Gastrocnemius medialis (tissue), 4 donors: ENCODE data around the gene UBA1. TPM values are rescaled to one million over a fixed set of nuclear protein-coding genes. Genes with fewer than 3 reads are reported as not detected.

ENCODE experiments used
- ATAC-seq, 2 donors: fragments of 150-250 bp; one replicate each; pipeline ENCODE4 v1.9.1; 2016
- DNase-seq, 2 donors: peaks; one replicate each; pipeline ENCODE4 v3.0.0-alpha.2; 2019
- H3K27ac ChIP-seq, 4 donors: fragments of 200-600 bp; sonication (generic); 1 replicate in 1 of 4; 2 replicates in 3 of 4; pipeline ENCODE4 v1.5.1; 2016 to 2018; ENCODE audit warnings: mild to moderate bottlenecking in 2 of 4, moderate library complexity in 1 of 4
- H3K27me3 ChIP-seq, 3 donors: fragments of 200-600 bp; sonication (generic) in 2 of 3; 1 replicate in 1 of 3; 2 replicates in 2 of 3; pipeline versions ENCODE4 v1.5.1 to v1.6.0; 2016 to 2019; ENCODE audit warnings: mild to moderate bottlenecking in 1 of 3, moderate library complexity in 1 of 3
- H3K36me3 ChIP-seq, 2 donors: fragments of 200-600 bp; sonication (generic) in 1 of 2; one replicate each; pipeline ENCODE4 v1.5.1; 2017 to 2018
- H3K4me1 ChIP-seq, 2 donors: fragments of 200-600 bp; sonication (generic) in 1 of 2; one replicate each; pipeline ENCODE4 v1.5.1; 2016 to 2017; ENCODE audit warnings: mild to moderate bottlenecking in 2 of 2
- H3K4me3 ChIP-seq, 4 donors: fragments of 200-600 bp; sonication (generic) in 3 of 4; 1 replicate in 1 of 4; 2 replicates in 3 of 4; pipeline ENCODE4 v1.5.1; 2016 to 2019; ENCODE audit warnings: mild to moderate bottlenecking in 2 of 4
- H3K9me3 ChIP-seq, 3 donors: fragments of 200-600 bp; sonication (generic) in 2 of 3; 1 replicate in 1 of 3; 2 replicates in 2 of 3; pipeline ENCODE4 v1.5.1; 2016 to 2019
- CTCF ChIP-seq, 5 experiments: fragments of 450-650 bp in 3 of 5; fragments of 200-600 bp in 2 of 5; sonication (generic) in 2 of 5; IDR thresholded peaks in 4 of 5; conservative IDR thresholded peaks in 1 of 5; 1 replicate in 4 of 5; 2 replicates in 1 of 5; pipeline ENCODE4 v1.5.1; 2016 to 2019; ENCODE audit warnings: antibody characterized with exemption in 5 of 5, mild to moderate bottlenecking in 3 of 5, moderate library complexity in 3 of 5
- POLR2A ChIP-seq, 2 donors: fragments of 450-650 bp; IDR thresholded peaks; one replicate each; pipeline ENCODE4 v1.6.1; 2017; ENCODE audit warnings: antibody characterized with exemption in 2 of 2, mild to moderate bottlenecking in 2 of 2, moderate library complexity in 2 of 2
- in situ Hi-C, 4 donors: fragments of 200-750 bp; cut with MboI; loops; one replicate each; pipeline versions ENCODE4 v1.15.0 to v1.8.0; 2017; ENCODE audit warnings: low sequenced_read_pairs in 4 of 4
- intact Hi-C: fragments of 100-400 bp; cut with DNase I; formaldehyde crosslinking; loops from one replicate; pipeline ENCODE4 v1.15.1; 2023; ENCODE audit warnings: low total_unique reads
- total RNA-seq, 4 donors: library from RNA; depleted of rRNA; stranded (reverse); fragments of >200 nt; gene quantifications; one replicate each; pipeline versions ENCODE4 v1.1.0 to v1.2.3, GENCODE V29; 2016

Gene UBA1
- total RNA-seq, 4 donors from 2014 or later = 113 to 181 (median 162) TPM

GRCh38 chrX:47244676-47245075 lies 51.0 kb downstream of the UBA1 start:
- Histone ChIP-seq H3K4me1 (no peaks in the 10 kb centered on the region), H3K27ac (no peak overlapping the region), H3K9me3 (no peaks in the 10 kb centered on the region), H3K36me3 (peaks cover 0 to 58% of the 10 kb centered on the region in 2 donors), H3K4me3 (no peak overlapping the region), H3K27me3 (no peaks in the 10 kb centered on the region)
- TF ChIP-seq CTCF (IDR thresholded peaks at IDR 0.05 in 4 of 5, conservative IDR thresholded peaks at IDR 0.05 in 1 of 5) (no peak), POLR2A (IDR thresholded peaks at IDR 0.05) (no peak)
- intact Hi-C loops (no loop called here), in situ Hi-C loops (no loop called here)
- DNase-seq = no peak
- ATAC-seq = no peak

- Histone ChIP-seq H3K4me1 (no peaks in the 10 kb centered on the region), H3K27ac (no peak overlapping the region), H3K9me3 (no peaks in the 10 kb centered on the region), H3K4me3 (no peak overlapping the region), H3K27me3 (no peaks in the 10 kb centered on the region), H3K36me3 (peaks cover 0 to 53% of the 10 kb centered on the region in 2 donors)
- no peak for DNase-seq
- TF ChIP-seq POLR2A (IDR thresholded peaks at IDR 0.05) = no peak
- no peak for TF ChIP-seq CTCF (IDR thresholded peaks at IDR 0.05 in 4 of 5, conservative IDR thresholded peaks at IDR 0.05 in 1 of 5)
- intact Hi-C loops (no loop called here), in situ Hi-C loops (no loop called here)
- no peak for ATAC-seq
These were observed 51.5 kb downstream of the UBA1 start for GRCh38 chrX:47245156-47245555.

GRCh38 chrX:47247206-47247998 lies 53.8 kb downstream of the UBA1 start:
- Histone ChIP-seq H3K4me1 (no peaks in the 10 kb centered on the region), H3K36me3 (peaks cover 0 to 31% of the 10 kb centered on the region in 2 donors), H3K27me3 (no peaks in the 10 kb centered on the region), H3K4me3 (no peak overlapping the region), H3K9me3 (no peaks in the 10 kb centered on the region), H3K27ac (no peak overlapping the region)
- no peak for ATAC-seq
- DNase-seq = no peak
- in situ Hi-C loops = no loop called here
- intact Hi-C loops = no loop called here
- TF ChIP-seq POLR2A (IDR thresholded peaks at IDR 0.05) (no peak), CTCF (IDR thresholded peaks at IDR 0.05 in 4 of 5, conservative IDR thresholded peaks at IDR 0.05 in 1 of 5) (no peak)

GRCh38 chrX:47247999-47248320 lies 54.3 kb downstream of the UBA1 start:
- Histone ChIP-seq H3K9me3 (no peaks in the 10 kb centered on the region), H3K4me3 (no peak overlapping the region), H3K27me3 (no peaks in the 10 kb centered on the region), H3K4me1 (no peaks in the 10 kb centered on the region), H3K27ac (no peak overlapping the region), H3K36me3 (peaks cover 0 to 27% of the 10 kb centered on the region in 2 donors)
- DNase-seq (no peak), ATAC-seq (no peak)
- in situ Hi-C loops = no loop called here
- TF ChIP-seq POLR2A (IDR thresholded peaks at IDR 0.05) (no peak), CTCF (IDR thresholded peaks at IDR 0.05 in 4 of 5, conservative IDR thresholded peaks at IDR 0.05 in 1 of 5) (no peak)
- intact Hi-C loops = no loop called here

GRCh38 chrX:47248576-47248975 lies 54.9 kb downstream of the UBA1 start:
- TF ChIP-seq POLR2A (IDR thresholded peaks at IDR 0.05) (no peak), CTCF (IDR thresholded peaks at IDR 0.05 in 4 of 5, conservative IDR thresholded peaks at IDR 0.05 in 1 of 5) (no peak)
- Histone ChIP-seq H3K27ac (no peak overlapping the region), H3K9me3 (no peaks in the 10 kb centered on the region), H3K4me3 (no peak overlapping the region), H3K27me3 (no peaks in the 10 kb centered on the region), H3K36me3 (peaks cover 0 to 22% of the 10 kb centered on the region in 2 donors), H3K4me1 (no peaks in the 10 kb centered on the region)
- in situ Hi-C loops (no loop called here), intact Hi-C loops (no loop called here)
- no peak for DNase-seq
- ATAC-seq = no peak
